Non-pigmented ciliary epithelial cell (primary cell): ENCODE results near the gene TBKBP1.
A peak's percentile ranks its signal among the peaks of the same experiment; 100 is the strongest.

Experiments used
- DNase-seq: peaks from one replicate; pipeline ENCODE4 v3.0.0-alpha.2; 2010; ENCODE audit warnings: low read depth

Gene TBKBP1, protein sequence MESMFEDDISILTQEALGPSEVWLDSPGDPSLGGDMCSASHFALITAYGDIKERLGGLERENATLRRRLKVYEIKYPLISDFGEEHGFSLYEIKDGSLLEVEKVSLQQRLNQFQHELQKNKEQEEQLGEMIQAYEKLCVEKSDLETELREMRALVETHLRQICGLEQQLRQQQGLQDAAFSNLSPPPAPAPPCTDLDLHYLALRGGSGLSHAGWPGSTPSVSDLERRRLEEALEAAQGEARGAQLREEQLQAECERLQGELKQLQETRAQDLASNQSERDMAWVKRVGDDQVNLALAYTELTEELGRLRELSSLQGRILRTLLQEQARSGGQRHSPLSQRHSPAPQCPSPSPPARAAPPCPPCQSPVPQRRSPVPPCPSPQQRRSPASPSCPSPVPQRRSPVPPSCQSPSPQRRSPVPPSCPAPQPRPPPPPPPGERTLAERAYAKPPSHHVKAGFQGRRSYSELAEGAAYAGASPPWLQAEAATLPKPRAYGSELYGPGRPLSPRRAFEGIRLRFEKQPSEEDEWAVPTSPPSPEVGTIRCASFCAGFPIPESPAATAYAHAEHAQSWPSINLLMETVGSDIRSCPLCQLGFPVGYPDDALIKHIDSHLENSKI

GRCh38 chr17:47693731-47694580 is at the start of gene TBKBP1:
Gene TBKBP1 (plus strand): TSS chr17:47694161. CDS start chr17:47696113, 1,952 bp downstream.
- DNase-seq, result no peak

GRCh38 chr17:47644324-47644723 is 49.6 kb upstream of the TBKBP1 start:
- no peak for DNase-seq

DNA sequence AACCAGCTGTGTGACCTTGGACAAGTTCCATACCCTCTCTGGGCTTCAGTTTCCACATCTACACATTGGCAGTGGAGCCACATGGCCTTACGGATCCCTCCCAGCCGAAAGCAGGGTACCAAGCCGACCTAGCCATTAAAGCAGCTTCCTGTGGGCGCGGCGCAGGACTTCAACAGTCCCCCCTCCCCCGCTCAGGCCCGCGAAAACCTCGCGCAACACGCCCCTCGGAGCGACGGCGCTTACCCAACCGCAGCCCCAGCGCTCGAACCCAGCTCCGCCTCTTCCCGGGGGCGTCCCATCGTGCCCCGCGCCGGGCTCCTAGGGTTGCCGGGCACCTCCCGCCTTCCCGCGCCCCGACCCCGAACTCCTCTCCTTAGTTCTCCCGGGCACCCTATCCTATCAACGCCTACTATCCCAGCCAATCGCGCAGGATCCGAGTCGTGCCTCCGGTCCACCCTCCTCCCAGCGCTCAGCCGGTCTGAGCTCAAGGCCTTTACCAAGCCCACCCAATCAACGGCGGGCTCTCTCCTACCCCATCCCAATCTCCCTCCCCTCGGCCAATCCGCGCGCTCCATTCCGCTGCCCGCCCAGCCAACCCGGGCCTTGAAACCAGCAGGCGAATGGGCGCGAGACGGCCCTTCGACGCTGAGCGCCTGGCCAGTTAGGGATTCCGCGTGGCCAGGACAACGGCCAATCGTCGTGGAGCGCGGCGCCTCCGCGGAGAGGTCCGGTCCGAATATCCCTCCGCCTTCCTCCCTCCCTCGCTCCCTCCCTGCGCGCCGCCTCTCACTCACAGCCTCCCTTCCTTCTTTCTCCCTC is 44.6 kb upstream of the TBKBP1 start, which contains the start of gene KPNB1:
TSS of gene KPNB1 (plus strand) at position 767 of the 819 bp plus-strand sequence. CDS start 326 bp downstream, outside the sequence.
- peak; percentile 99 for DNase-seq

DNA sequence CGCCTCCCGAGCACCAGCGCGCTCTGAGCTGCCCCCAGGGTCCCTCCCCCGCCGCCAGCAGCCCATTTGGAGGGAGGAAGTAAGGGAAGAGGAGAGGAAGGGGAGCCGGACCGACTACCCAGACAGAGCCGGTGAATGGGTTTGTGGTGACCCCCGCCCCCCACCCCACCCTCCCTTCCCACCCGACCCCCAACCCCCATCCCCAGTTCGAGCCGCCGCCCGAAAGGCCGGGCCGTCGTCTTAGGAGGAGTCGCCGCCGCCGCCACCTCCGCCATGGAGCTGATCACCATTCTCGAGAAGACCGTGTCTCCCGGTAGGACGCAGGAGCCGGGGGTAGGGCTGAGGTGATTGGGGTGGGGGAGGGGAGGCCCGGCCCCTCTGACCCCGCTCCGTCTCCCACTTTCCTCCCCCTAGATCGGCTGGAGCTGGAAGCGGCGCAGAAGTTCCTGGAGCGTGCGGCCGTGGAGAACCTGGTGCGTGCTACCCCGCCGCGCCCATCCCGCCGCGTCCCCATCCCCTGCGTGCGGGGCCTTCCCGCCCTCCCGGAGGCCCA is 43.9 kb upstream of the TBKBP1 start:
- DNase-seq, result no peak

GRCh38 chr17:47650525-47651522 is 43.1 kb upstream of the TBKBP1 start:
- DNase-seq, result peak; percentile 76

DNA sequence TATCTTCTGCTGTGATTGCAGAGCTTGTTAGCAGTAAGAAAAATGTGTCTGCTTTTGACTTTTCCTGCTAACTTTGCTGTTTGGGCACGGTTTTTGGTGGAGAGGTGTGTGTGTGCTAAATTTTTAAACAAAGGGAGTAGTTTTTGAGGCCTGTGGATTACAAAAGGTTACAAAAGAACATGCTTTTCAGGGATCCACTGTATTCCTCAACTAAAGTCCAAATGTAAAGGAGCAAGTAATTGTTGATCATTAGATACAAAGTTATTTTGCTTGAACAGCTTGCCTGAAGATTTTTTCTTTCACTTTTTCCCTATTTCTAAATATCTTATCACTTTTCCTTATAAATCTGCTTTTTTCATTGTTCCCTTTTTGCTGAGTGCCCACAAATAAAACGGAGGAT is 42.3 kb upstream of the TBKBP1 start:
- DNase-seq, result no peak

DNA sequence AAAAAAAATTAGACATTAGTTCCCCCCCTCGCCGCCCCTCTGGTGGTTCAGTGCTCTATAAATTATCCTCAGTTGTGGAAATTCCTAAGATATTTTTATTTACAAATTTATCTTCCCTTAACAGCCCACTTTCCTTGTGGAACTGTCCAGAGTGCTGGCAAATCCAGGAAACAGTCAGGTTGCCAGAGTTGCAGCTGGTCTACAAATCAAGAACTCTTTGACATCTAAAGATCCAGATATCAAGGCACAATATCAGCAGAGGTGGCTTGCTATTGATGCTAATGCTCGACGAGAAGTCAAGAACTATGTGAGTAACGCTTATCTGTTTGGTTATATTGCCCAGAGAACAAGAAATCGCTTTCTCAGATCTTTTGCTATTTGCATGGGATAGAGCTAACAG is 41.4 kb upstream of the TBKBP1 start:
- no peak for DNase-seq

GRCh38 chr17:47653442-47653841 is 40.5 kb upstream of the TBKBP1 start:
- no peak for DNase-seq

DNA sequence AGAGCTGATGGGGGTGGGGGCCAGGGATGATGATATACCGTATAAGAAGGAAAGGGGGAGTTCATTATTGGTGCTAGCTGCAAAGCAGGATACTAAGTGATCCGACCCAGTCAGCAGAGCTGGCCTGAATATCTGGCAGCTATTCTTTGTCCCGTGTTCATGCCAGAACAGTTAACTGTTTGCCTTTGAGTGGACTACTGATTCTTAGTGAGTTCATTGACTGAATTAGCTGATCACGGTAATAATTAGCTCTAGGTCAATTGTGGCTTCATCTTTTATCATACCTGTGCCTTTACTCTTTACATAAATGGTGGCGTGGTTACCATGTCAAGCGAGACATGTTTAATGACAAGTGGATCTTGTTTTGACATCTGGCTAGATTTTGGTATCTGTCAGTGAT is 39.0 kb upstream of the TBKBP1 start:
- DNase-seq, result no peak

DNA sequence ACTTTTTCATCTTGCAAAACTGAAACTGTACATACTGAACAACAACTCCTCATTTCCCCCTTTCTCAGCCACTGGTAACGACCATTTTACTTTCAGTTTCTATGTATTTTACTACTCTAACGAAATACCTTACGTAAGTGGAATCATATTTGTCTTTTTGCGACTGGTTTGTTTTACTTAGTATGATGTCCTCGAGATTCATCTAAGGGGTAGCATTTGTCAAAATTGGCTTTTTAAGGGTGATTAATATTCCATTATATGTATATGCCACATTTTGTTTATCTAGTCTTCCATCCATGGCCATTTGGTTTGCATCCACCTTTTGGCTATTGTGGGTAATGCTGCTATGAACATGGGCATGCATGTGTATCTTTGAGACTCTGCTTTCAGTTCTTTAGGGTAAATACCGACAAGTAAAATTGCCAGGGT is 33.9 kb upstream of the TBKBP1 start:
- DNase-seq, result no peak

DNA sequence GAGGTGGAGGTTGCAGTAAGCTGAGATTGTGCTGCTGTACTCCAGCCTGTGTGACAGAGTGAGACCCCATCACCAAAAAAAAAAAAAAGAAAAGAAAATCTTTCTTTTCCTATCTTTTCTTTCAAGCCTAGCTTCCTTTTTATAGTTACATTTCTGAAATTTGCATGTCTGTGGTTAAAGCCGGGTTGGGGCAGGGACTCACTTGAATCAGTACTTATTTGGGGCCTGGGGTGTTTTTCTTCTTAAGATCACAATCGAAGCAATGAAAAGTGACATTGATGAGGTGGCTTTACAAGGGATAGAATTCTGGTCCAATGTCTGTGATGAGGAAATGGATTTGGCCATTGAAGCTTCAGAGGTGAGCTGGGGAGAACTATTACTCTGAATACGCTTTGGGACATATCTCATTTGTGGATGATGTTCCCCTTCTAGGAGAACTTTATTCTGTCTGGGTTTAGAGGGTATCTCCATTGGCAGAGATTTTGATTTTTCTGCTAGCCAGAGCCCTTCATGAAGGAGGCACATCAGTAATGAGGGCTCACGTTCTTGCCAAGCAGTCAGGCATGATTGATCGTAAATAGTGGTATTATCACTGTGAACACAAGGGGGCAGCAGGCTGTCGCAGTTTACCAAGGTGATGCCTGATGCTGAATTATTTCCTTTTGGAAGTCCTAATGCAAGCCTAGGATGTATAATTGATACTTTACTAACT is 29.9 kb upstream of the TBKBP1 start:
- no peak for DNase-seq

DNA sequence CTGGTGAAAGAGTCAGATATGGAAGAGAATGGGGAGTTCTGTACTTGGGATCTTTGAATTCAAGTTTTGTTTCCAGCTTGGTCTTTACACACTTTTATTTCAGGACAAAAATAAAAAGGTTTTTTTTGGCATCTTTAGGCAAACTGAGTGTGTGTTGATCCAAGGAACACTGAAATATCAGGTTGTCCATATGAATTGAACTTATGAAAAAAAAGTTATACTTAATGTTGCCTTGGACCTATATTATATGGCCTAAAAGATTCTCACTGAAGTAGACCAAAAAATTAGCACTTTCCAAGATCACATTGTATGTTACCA is 29.4 kb upstream of the TBKBP1 start:
- no peak for DNase-seq

- no peak for DNase-seq
These were observed 28.3 kb upstream of the TBKBP1 start for GRCh38 chr17:47665655-47666054.

GRCh38 chr17:47669081-47669480 is 24.9 kb upstream of the TBKBP1 start:
- DNase-seq, result no peak

DNA sequence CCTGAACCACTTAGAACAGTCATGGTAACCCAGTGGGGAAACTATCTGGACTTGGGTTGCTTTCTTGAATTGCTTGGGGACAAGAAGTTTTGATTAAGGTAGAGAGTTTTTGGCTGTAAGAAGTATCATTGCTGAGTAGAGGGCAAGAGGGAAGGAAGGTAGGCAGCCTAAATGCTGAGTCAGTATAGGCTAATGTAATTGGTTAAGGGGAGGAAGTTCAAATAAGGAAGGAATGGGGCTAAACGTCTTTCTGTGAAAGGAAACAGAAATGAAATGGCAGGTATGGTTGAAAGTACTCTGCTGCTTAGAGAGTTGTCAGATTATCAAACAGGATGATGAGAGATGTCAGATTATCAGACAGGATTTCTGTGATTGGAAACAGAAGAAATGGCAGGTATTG is 23.9 kb upstream of the TBKBP1 start:
- DNase-seq, result no peak

GRCh38 chr17:47674499-47674898 is 19.5 kb upstream of the TBKBP1 start:
- DNase-seq, result no peak

- DNase-seq, result no peak
These were observed 18.4 kb upstream of the TBKBP1 start for GRCh38 chr17:47675380-47676198.

DNA sequence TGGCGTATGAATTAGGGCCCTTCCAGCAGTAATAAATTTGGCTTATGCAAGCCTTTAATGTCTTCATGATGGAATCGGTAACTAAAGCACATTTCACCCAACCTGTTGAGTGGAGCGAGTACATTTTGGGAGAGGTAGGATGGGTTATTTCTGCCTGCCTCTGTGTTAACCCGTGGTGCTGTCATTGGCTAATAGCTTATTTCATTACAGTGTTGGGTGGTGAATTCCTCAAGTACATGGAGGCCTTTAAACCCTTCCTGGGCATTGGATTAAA is 17.8 kb upstream of the TBKBP1 start:
- DNase-seq, result no peak
